ENCODE results near the gene IGF2BP2. TPM values are rescaled to one million over a fixed set of nuclear protein-coding genes. Genes with fewer than 3 reads are reported as not detected.

IGF2BP2 gene
- total and polyA plus RNA-seq, 2 of the 4 experiments (the other 2 are of a cell fraction) = 23.4 to 88.2 TPM

DNA sequence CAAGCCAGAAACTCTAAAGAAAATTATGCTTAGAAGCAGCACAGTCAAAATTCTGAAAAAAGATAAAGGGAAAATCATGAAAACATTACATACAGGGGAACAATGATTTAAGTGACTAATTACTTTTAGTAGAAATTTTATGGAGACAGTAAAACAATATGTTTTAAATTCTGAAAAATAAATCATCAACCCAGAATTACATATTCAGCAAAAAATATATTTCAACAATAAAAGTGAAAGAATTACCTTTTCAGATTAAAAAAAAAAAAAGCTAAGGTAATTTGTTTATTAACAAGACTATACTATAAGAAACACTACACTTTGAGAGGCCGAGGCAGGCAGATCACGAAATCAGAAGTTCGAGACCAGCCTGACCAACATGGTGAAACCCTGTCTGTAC, 32.4 kb upstream of the IGF2BP2 start:
- H3K9me3 ChIP-seq (ENCODE audit: control insufficient read depth, insufficient read depth, low read length) = no peaks in the 10 kb centered on the region
- POLR2A ChIA-PET (ENCODE audit: unreplicated experiment) = interaction anchor here (0.6 kb wide), 1 partner anchor 204 kb away, joined by 4 read pairs; no protein-coding TSS in a partner anchor
- no peak overlapping the region for H4K5ac ChIP-seq (ENCODE audit: low read depth, low read length)

More for the DNA sequence above, 32.4 kb upstream of the IGF2BP2 start:
- no peak overlapping the region for H3K4me2 ChIP-seq (ENCODE audit: low read depth, low read length)
- TF ChIP-seq MAFK (IDR thresholded peaks at IDR 0.05; ENCODE audit: low read depth, low read length) = 0 out of 2 replicates have a peak, but pooled peaks have one; percentile 29
- no peak for TF ChIP-seq BHLHE40 (IDR thresholded peaks at IDR 0.05; ENCODE audit: low read depth, low read length)
- no peak overlapping the region for H4K8ac ChIP-seq (ENCODE audit: low read depth in 2 of 2, low read length in 2 of 2)
- no peak overlapping the region for H3K4me3 ChIP-seq (ENCODE audit: insufficient read depth, low read depth, low read length)
- no peak overlapping the region for H3K14ac ChIP-seq (replicated peaks; ENCODE audit: low read depth, low read length)
- H2AK5ac ChIP-seq (ENCODE audit: low read depth, low read length) = no peak overlapping the region
- H3K79me1 ChIP-seq (ENCODE audit: low read depth in 1 of 2, low read length in 2 of 2) = no peaks in the 10 kb centered on the region
- H3K27ac ChIP-seq (ENCODE audit: insufficient read depth, low read length) = no peak overlapping the region
- H2AFZ ChIP-seq (replicated peaks; ENCODE audit: low read length, poor library complexity) = no peak overlapping the region
- H3K23ac ChIP-seq (ENCODE audit: low read depth, low read length) = no peak overlapping the region
- WGBS, 2 experiments (ENCODE audit: extremely low coverage in 2 of 2, insufficient read length in 1 of 2) = no CpG with 5 or more reads among the region's 3 CpGs
- no peaks in the 10 kb centered on the region for H3K9me1 ChIP-seq (ENCODE audit: insufficient read depth, low read length)
- H3K27me3 ChIP-seq (ENCODE audit: control insufficient read depth, insufficient read depth, low read length) = no peaks in the 10 kb centered on the region; the same call in 1 of the 2 replicates
- no peak overlapping the region for H3K4ac ChIP-seq (ENCODE audit: low read depth, low read length)
- dilution Hi-C loops (cut with HindIII; ENCODE audit: low sequenced_read_pairs, unreplicated experiment) (no loop called here), in situ Hi-C loops (cut with MboI; ENCODE audit: low sequenced_read_pairs) (no loop called here), intact Hi-C loops (cut with micrococcal nuclease) (no loop called here)
- CTCF ChIA-PET = no interaction called here
- H2BK20ac ChIP-seq (ENCODE audit: low read depth, low read length) = no peak overlapping the region
- no peak overlapping the region for H2AK9ac ChIP-seq (replicated peaks; ENCODE audit: low read depth, low read length, poor library complexity)
- H3K4me1 ChIP-seq (ENCODE audit: control insufficient read depth, insufficient read depth, low read length) = no peaks in the 10 kb centered on the region
- no peak for DNase-seq
- no peak overlapping the region for H3K9ac ChIP-seq (ENCODE audit: low read depth, low read length)
- H2BK5ac ChIP-seq (ENCODE audit: low read depth, low read length, poor library complexity, severe bottlenecking) = no peak overlapping the region
- H3K56ac ChIP-seq (ENCODE audit: extremely low read depth, insufficient read depth, low read length) = no peak overlapping the region
- H2BK120ac ChIP-seq (ENCODE audit: low read depth, low read length) = no peak overlapping the region
- BruUV-seq (replicated peaks) = no TSS peak
- H4K91ac ChIP-seq (ENCODE audit: insufficient read depth, low read depth, low read length) = no peak overlapping the region
- no peak overlapping the region for H3K18ac ChIP-seq (ENCODE audit: low read depth, low read length)
- no peaks in the 10 kb centered on the region for H4K20me1 ChIP-seq (ENCODE audit: insufficient read depth, low read length)
- no peaks in the 10 kb centered on the region for H3K36me3 ChIP-seq (ENCODE audit: control insufficient read depth, insufficient read depth, low read length)
- ATAC-seq (ENCODE audit: low read depth) = no peak
- H2BK15ac ChIP-seq (ENCODE audit: low read depth, low read length) = no peak overlapping the region
